NOMO-1 treated with DMSO at 0.1 percent for 48 hours (cell line): ENCODE results near the gene GDF15.

Source experiments
- DNase-seq: peaks from one replicate; lab custom pipeline; 2025; ENCODE audit not compliant: unreplicated experiment; lab: John Stamatoyannopoulos, UW

GDF15 gene

DNA sequence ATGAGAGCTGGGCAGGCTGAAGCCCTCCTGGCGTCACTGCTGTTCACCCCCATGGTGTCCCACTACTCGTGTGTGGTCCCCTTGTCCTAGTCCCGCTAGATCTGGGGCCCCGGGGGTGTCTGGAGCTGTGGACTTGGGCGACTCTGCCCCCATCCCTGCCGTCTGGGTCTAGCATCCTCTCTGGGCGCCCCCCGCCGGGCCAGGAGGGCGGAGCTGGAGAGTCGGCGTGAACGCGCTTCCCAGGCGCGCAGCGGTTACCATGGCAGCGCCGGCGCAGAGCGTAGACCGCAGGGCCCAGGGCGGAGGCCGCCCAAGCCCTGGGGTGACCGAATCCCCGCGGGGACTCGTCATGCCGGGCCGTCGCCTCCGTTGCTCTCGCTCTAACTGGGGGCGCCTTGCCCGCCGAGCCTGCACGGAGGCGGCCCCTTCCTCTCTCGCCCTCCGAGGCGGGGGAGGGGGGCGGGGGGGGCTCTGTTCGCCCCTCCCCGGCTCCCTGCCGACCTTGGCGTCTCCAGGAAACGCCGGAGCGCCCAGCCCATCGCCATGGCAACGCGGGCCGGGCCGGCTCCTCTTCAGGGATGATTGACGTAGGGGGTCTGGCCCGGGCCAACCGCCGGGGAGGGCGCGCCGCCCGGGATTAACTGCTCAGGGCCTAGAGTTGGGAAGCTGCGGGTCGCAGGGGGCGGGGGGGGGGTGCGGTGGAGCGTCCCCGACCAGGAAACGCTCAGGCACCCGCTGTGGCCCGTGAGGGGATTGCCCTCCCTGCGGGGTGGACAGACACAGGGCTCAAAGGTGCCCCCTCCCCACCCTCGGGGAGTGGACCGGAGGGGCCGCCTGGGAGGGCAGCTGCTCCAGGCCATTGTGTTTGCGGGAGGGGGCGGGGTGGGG lies 43.1 kb downstream of the GDF15 start:
- DNase-seq = no peak

DNA sequence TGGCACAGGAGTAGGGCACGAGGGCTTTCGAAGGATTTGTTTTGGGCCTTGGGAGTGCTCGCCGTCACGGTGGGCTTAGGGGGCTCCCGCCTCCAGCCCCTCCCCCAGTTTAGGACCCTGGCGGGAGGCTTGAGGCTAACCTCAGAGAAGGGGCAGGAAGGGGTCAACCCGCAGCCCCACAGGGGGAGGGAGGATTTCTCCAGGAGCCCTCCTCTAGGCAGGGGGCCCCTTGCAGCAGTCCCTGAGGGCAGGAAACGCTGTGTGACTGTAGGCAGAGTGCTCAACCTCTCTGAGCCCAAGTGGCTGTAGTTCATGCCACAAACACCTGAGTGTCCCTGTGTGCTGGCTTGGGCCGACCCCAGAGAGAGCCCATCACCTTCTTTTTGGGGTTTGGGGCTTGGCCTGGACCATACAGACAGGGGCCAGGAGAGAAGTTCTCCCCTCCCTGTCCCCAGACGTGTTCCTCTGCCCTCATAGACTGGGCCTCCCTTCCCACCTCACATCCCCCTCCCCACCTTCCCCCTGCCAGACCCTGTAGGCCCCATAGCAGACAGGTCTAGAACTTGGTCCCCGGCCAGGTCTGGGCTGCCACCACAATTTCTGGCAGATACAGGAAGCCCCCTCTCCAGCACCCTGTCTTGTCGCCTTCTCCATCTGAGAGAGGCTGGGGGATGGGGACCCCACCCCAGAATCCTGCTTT lies 43.9 kb downstream of the GDF15 start:
- DNase-seq = no peak

DNA sequence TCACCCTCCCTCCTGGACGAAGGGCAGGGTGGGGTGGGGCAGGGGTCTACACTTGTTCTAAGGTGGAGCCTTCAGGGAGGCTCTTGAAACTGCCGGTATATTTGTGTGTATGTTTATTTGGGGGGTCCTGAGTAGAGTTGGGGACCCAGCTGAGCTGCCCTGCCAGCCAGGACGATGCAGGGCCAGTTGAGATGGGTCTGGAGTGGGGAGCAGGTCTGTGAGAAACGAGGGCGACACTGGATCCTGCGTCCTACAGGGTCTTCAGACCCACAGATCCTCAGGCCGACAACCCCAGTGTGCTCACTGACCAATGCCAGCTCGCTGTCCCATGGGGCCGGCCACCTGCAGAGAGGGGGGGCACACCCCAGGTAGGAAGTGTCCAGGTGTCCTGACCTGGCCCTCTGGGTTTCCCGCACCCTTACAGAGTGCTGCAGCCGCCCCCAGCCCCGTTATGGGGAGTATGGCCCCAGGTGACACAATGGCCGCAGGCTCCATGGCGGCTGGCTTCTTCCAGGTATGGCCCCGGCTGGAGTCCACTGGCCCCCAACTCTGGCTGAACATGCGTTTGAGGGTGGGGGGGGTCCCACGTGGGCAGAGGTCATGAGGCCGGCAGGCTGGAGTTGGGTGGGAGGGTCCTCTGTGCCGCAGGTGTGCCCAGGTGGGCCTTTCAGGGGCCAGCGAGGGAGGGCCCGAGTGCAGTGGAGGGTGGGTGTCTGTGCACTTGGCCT lies 44.6 kb downstream of the GDF15 start:
- DNase-seq = no peak

DNA sequence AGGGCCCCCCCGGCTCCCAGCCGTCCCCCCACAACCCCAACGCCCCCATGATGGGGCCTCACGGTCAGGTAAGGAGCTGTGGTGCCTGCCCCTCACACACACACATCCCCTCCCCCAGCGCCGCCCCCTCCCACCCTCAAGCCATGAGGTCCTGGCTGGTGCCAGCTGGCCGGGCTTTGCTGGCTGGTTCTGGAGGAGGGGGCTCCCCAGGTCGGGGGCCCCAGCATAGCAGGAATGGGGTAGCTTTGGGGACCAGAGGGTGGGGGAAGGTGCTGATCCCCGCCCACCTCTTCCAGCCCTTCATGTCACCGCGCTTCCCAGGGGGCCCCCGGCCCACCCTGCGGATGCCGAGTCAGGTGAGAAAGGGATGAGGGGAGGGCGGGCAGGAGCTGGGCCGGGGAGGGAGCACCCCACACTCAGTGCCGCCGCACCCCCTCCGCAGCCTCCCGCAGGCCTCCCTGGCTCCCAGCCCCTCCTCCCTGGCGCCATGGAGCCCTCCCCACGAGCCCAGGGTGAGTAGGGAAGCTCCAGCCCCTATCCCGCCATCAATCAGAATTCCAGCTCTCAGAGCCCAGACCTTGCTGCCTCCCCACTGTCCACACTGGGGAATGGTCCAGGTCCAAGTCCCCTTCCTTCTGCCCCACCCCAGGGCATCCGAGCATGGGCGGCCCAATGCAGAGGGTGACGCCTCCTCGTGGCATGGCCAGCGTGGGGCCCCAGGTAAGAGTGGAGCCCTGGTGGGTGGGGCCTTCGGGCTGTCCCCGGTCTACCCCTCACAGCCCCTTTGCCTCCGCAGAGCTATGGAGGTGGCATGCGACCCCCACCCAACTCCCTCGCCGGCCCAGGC lies 45.6 kb downstream of the GDF15 start:
- DNase-seq = no peak

DNA sequence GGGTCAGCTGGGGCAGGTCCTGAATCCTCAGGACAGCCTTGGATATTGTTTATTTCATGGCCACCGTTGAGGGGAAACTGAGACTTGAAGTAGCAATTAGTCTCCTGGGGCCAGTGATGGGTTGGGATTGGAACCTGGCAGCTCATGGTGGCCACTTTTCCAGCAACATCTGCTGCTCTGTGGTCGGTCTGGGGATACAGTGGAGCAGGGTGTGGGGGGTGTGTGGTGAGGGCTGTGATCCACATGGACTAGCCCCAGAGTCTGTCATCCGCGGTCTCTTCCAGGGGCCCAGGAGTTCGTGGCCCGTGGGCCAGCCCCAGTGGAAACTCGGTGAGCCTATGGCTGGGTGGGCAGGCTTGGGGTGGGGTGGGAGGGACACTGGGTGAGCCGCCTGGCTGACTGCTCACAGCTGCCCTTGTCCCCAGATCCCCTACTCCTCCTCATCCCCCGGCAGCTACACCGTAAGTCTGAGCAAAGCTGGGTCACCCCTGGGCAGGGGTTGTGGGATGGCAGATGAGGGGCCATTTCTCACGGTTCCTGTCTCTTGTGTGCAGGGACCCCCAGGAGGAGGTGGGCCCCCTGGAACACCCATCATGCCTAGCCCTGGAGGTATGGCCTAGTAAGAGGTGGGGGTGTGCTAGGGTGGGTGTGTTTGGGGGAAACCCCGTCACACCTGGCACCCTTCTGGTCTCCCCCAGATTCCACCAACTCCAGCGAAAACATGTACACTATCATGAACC lies 46.5 kb downstream of the GDF15 start:
- DNase-seq = no peak

- DNase-seq = no peak
Measured at GRCh38 chr19:18433015-18433691, 47.2 kb downstream of the GDF15 start.

DNA sequence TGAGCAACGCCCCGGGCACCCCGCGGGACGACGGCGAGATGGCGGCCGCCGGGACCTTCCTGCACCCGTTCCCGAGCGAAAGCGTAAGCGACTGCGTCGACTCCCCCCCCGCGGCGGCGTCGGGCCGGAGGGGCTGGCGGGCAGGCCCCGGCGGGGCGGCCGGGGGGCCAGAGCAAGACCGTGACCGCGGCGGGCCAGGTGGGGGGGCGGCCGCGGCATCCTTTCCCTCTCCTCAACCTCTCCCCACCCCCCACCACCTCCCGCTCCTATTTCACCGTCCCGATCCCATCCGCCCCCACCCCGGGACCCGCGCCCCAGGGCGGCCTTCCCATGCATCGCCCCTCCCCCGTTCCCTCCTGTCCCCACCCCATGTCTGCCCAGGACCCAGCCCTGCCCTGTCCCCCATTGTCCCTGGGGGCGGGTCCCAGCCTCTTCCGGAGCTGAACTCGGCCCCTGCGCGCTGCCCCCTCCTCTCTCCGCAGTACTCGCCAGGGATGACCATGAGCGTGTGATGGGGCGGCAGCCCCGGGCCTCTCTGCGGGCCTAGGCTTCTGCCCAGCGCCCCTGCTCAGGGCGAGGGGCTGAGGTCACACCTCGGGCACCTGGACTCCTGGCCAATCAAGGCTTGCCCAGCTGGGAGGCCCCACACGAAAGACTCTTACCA lies 47.9 kb downstream of the GDF15 start:
- no peak for DNase-seq

DNA sequence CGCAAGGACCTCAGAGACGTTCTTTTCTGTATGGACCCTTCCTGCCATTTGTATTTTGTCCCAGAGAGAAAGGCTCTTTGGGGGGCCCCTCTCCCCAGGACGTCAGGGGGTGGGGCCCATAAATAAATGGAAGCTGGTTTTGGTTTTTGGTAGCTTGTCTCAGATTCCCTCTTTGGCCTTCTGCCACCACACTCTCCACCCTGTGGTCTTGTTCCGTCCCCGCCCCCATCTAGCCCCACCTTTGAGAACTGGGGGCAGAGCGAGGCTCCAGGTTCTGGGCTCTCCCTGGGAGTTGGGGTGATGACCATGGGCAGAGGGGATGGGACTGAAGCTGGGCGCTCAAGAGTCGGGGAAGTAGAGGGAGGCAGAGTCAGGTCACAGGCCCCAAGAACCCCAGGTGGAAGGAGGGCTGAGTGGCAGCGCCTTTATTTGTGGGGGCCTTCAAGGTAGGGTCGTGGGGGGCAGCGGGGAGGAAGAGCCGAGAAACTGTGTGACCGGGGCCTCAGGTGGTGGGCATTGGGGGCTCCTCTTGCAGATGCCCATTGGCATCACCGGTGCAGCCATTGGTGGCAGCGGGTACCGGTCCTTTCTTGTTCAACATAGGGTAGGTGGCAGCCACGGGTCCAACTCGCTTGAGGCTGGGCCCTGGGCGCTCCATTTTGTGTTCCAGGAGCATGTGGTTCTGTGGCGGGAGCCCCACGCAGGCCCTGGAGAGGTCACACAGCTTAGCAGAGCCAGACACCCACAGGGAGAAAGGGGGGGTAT lies 48.6 kb downstream of the GDF15 start:
- DNase-seq = no peak

DNA sequence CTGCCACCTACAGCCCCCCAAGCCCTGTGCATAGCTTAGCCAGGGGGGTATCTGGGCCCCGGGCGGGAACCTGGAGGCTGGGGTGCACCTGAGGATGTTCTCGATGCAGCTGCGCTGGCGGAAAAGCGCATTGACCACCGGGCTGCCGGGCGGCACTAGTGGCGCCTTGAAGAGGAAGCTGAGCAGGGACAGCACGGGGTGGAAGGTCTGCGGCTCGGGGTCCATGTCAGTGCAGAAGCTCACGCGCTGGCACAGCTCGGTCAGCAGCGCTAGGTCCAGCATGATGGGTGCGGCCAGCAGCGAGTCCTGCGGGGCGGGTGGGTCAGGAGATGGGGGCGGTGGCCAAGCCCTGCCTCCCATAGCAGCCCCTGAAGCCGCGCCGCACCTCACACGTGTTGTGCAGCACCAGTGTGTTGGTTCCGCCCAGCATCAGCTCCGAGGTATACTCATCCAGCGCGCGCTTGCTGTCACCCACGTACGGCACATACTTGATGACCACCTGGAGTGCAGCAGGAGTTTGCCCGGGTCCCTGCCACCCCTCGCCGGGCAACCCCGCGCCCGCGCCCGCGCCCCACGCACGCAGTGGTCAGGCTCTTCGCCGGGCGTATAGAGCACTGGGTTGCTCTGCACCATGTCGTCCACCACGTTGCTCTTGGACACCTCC lies 49.4 kb downstream of the GDF15 start:
- DNase-seq = no peak

GRCh38 chr19:18435842-18436670 lies 50.1 kb downstream of the GDF15 start:
- no peak for DNase-seq

DNA sequence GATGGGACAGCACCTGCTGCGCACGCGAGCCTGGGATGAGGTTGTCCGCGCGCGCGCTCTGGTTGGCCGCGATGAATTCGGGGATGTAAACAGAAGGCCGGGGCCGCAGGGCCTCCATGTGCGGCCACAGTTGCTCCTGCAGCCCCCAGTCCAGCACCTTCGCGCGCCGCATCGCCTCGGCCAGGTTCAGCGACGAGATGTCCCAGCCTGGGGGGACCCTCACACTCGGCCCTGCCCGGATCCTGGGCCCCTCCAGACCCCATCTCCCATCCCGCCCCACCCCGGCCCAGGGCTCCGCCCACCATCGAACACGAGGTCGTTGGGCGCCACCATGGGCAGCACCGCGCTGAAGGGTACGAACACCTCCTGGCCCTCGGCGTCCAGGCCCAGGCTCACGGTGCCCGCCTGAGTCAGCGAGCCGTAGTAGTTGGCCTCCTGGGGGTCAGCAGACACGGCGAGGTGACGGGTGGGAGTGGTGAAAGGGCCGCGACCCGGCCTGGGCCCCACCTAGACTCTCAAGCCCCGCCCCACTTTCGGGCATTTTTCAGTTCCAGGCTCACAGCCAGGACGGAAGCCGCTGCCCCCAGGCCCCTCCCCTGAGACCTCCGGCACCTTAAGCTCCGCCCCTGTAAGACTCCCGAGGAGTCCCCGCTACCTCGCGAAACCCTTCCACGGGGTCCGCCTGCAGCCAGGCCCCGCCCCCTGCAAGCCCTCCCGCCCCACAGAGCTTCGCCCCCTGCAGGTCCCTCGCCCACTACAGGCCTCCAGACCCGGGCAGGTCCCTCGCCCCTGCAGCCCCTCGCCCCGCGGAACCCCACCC lies 50.9 kb downstream of the GDF15 start:
- DNase-seq = peak; percentile 54

DNA sequence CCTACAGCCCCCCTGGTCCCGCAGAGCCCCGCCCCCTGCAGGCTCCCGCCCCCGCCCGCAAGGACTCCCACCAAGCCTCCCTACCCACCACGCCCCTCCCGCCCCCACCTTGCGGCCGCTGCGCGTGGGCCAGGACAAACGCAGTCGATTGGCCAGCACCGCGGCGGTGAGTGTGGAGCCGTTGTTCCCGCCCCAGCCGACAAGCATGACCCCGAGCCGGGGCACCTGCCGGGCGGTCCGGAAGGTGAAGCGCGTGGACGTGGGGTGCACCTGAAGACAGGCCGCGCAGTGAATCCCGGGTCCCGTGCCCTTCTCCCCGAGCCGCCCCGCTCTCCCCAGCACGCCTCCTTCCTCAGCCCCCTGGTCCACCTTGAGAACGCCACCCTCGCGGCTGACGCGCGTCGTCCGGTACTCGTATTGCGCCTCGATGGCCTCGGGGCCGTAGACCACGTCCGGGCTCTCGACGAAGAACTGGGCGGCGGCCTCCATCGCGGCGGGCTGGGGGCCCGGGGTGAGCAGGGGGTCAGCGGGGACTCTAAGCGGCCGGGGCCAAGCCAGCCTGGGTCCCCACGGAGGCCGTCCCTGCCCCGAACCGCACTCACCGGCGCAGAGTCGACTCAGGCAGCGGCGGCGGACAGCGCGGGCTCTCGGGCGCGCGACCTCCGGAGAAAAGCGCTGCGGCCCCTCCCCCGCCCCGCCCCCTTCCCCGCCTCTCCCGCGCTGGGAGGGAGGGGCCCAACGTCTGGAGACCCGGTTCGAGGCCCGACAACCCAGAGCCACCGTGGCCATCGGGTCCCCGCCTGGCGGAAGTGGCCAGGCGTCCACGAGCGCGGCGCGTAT lies 51.8 kb downstream of the GDF15 start, which contains the start of gene ISYNA1:
TSS of gene ISYNA1 (minus strand) at position 643 of the 840 bp plus-strand sequence. CDS start at position 489, 154 bp downstream.
- peak; percentile 8 for DNase-seq

- no peak for DNase-seq
Measured at GRCh38 chr19:18438331-18439024, 52.5 kb downstream of the GDF15 start.
